Measurements from ENCODE around the gene ABHD16A.

ABHD16A gene

GRCh38 chr6:31702819-31703716 lies at the start of gene ABHD16A:
ABHD16A (minus strand) TSS chr6:31703324; CDS start chr6:31703281, 43 bp downstream.
- peak; percentile 96 to 98 for DNase-seq (ENCODE audit: low read depth in 2 of 2)

GRCh38 chr6:31752739-31753319 lies 49.7 kb upstream of the ABHD16A start:
- no peak for DNase-seq (ENCODE audit: low read depth in 2 of 2)

- DNase-seq (ENCODE audit: low read depth in 2 of 2), result no peak
These were observed 47.4 kb upstream of the ABHD16A start for GRCh38 chr6:31750411-31751022.

- no peak for DNase-seq (ENCODE audit: low read depth in 2 of 2)
These were observed 46.3 kb upstream of the ABHD16A start for GRCh38 chr6:31749301-31750036.

GRCh38 chr6:31744422-31744821 lies 41.3 kb upstream of the ABHD16A start:
- no peak for DNase-seq (ENCODE audit: low read depth in 2 of 2)

- no peak for DNase-seq (ENCODE audit: low read depth in 2 of 2)
These were observed 39.8 kb upstream of the ABHD16A start for GRCh38 chr6:31742894-31743293.

- no peak for DNase-seq (ENCODE audit: low read depth in 2 of 2)
These were observed 38.7 kb upstream of the ABHD16A start for GRCh38 chr6:31741815-31742214.

- no peak for DNase-seq (ENCODE audit: low read depth in 2 of 2)
These were observed 37.5 kb upstream of the ABHD16A start for GRCh38 chr6:31740397-31741223.

- peak; percentile 95 for DNase-seq (ENCODE audit: low read depth in 2 of 2)
These were observed 36.7 kb upstream of the ABHD16A start, which contains the start of gene MSH5 for GRCh38 chr6:31739639-31740396. MSH5 (plus strand) TSS chr6:31740005; CDS start chr6:31740467, 462 bp downstream.

GRCh38 chr6:31737991-31738979 lies 35.2 kb upstream of the ABHD16A start:
- DNase-seq (ENCODE audit: low read depth in 2 of 2), result peak; percentile 30 to 46

- DNase-seq (ENCODE audit: low read depth in 2 of 2), result no peak
These were observed 34.3 kb upstream of the ABHD16A start for GRCh38 chr6:31737315-31737990.

GRCh38 chr6:31736768-31737314 lies 33.7 kb upstream of the ABHD16A start:
- no peak for DNase-seq (ENCODE audit: low read depth in 2 of 2)

- DNase-seq (ENCODE audit: low read depth in 2 of 2), result peak; percentile 65 to 80
These were observed 33.1 kb upstream of the ABHD16A start, which contains the start of gene CLIC1 for GRCh38 chr6:31736021-31736767. CLIC1 (minus strand) TSS chr6:31736530; CDS start chr6:31736300, 230 bp downstream.

- DNase-seq (ENCODE audit: low read depth in 2 of 2), result peak in 1 of 2 donors; percentile 38
These were observed 31.8 kb upstream of the ABHD16A start for GRCh38 chr6:31734821-31735406.

GRCh38 chr6:31734247-31734820 lies 31.2 kb upstream of the ABHD16A start:
- no peak for DNase-seq (ENCODE audit: low read depth in 2 of 2)

- DNase-seq (ENCODE audit: low read depth in 2 of 2), result no peak
These were observed 30.6 kb upstream of the ABHD16A start for GRCh38 chr6:31733734-31734133.
